GM12878 (cell line): ENCODE results near the gene DOK7. TPM values are rescaled to one million over a fixed set of nuclear protein-coding genes. Genes with fewer than 3 reads are reported as not detected.
"Not testable (repeated sequence)": the region's sequence is repeated elsewhere in the genome, so short reads cannot be mapped to it uniquely, and the experiment has no call there.

ENCODE experiments used
- ATAC-seq: fragments of 200-7000 bp; cut with Tn5 transposase; 3 replicates; pipeline ENCODE4 v1.9.1; 2020; ENCODE audit warnings: mild to moderate bottlenecking, moderate library complexity
- BruUV-seq: library from RNA; stranded (reverse); fragments of 400-500 nt; replicated peaks from 2 replicates; lab custom pipeline; 2021; lab: Mats Ljungman, UMichigan
- CTCF ChIA-PET: fragments of 300-600 bp; sonication (Branson Sonifier 250); formaldehyde crosslinking; extraction: SDS; loops from one replicate; lab custom pipeline; 2021; ENCODE audit warnings: inconsistent platforms; lab: Yijun Ruan, JAX
- POLR2A ChIA-PET: fragments of 350-600 bp; formaldehyde crosslinking; extraction: SDS; loops from one replicate; lab custom pipeline; 2021; ENCODE audit warnings: inconsistent platforms; lab: Charles Lee
- RAD21 ChIA-PET: fragments of 300-600 bp; sonication (Branson Sonifier 250); formaldehyde crosslinking; loops from one replicate; lab custom pipeline; 2023; ENCODE audit warnings: antibody characterized with exemption; ENCODE audit not compliant: unreplicated experiment; lab: Charles Lee
- SMC1A ChIA-PET: fragments of 300-600 bp; sonication (Branson Sonifier 250); formaldehyde crosslinking; loops from one replicate; lab custom pipeline; 2023; ENCODE audit not compliant: unreplicated experiment, uncharacterized antibody; lab: Charles Lee
- DNase-seq: peaks from one replicate; pipeline ENCODE4 v3.0.0-alpha.2; 2011; ENCODE audit warnings: low read depth, low spot score
- FAIRE-seq: peaks from 3 replicates; lab custom pipeline; 2011; peaks lifted over from hg19 to GRCh38; lab: Jason Lieb, UNC
- H2AFZ ChIP-seq: 2 replicates; pipeline ENCODE4 v1.6.0; 2011; ENCODE audit warnings: low read depth, low read length, control low read depth; ENCODE audit not compliant: control insufficient read depth
- H3K27ac ChIP-seq: 2 replicates; pipeline ENCODE4 v1.5.1; 2011; ENCODE audit warnings: control low read depth; ENCODE audit not compliant: control insufficient read depth, insufficient read depth
- H3K27me3 ChIP-seq, 2 experiments: replicated peaks in 1 of 2; 2 replicates each; pipeline versions ENCODE4 v1.6.0 to v1.6.1; 2011; ENCODE audit warnings: low read length in 1 of 2; ENCODE audit not compliant: control insufficient read depth in 2 of 2, insufficient read depth in 2 of 2
- H3K36me3 ChIP-seq, 2 experiments: 2 replicates each; pipeline ENCODE4 v1.5.1; 2011; ENCODE audit warnings: low read length in 1 of 2; ENCODE audit not compliant: control insufficient read depth in 2 of 2, insufficient read depth in 2 of 2
- H3K4me1 ChIP-seq: 2 replicates; pipeline ENCODE4 v1.6.1; 2011; ENCODE audit warnings: mild to moderate bottlenecking, low read length, moderate library complexity, mixed read lengths; ENCODE audit not compliant: control insufficient read depth, insufficient read depth
- H3K4me2 ChIP-seq: 2 replicates; pipeline ENCODE4 v1.6.0; 2011; ENCODE audit warnings: control low read depth; ENCODE audit not compliant: control insufficient read depth, insufficient read depth
- H3K4me3 ChIP-seq: fragments of 200-600 bp; sonication (generic); 2 replicates; pipeline ENCODE4 v1.5.1; 2016
- H3K79me2 ChIP-seq: 2 replicates; pipeline ENCODE4 v1.6.0; 2011; ENCODE audit warnings: low read length; ENCODE audit not compliant: control insufficient read depth, insufficient read depth
- H3K9ac ChIP-seq: 2 replicates; pipeline ENCODE4 v1.8.0; 2011; ENCODE audit warnings: low read length, control low read depth, mixed read lengths; ENCODE audit not compliant: control insufficient read depth, insufficient read depth
- H3K9me3 ChIP-seq: replicated peaks from 3 replicates; pipeline ENCODE4 v1.5.1; 2011; ENCODE audit warnings: mild to moderate bottlenecking, low read length; ENCODE audit not compliant: control insufficient read depth, insufficient read depth
- H4K20me1 ChIP-seq: 2 replicates; pipeline ENCODE4 v1.6.0; 2011; ENCODE audit not compliant: control insufficient read depth, insufficient read depth
- BHLHE40 ChIP-seq, 2 experiments: fragments of 450-650 bp in 1 of 2; IDR thresholded peaks; 2 replicates each; pipeline ENCODE4 v1.6.1; 2011 to 2017; ENCODE audit warnings: low read depth in 2 of 2, borderline replicate concordance in 1 of 2, improper control_type of control experiment in 1 of 2, low read length in 1 of 2, mild to moderate bottlenecking in 1 of 2
- CHD1 ChIP-seq: IDR thresholded peaks from 2 replicates; pipeline ENCODE4 v1.6.1; 2012; ENCODE audit warnings: low read depth, low read length, improper control_type of control experiment
- DPF2 ChIP-seq: fragments of 450-650 bp; IDR thresholded peaks from 2 replicates; pipeline ENCODE4 v1.6.1; 2017; ENCODE audit warnings: mild to moderate bottlenecking
- FOXK2 ChIP-seq: fragments of 450-650 bp; IDR thresholded peaks from 2 replicates; pipeline ENCODE4 v1.6.1; 2017; ENCODE audit warnings: mild to moderate bottlenecking, moderate library complexity
- KLF5 ChIP-seq: fragments of 450-650 bp; IDR thresholded peaks from 2 replicates; pipeline ENCODE4 v1.6.1; 2014; ENCODE audit warnings: mild to moderate bottlenecking; ENCODE audit not compliant: partially characterized antibody
- NFYA ChIP-seq: IDR thresholded peaks from 2 replicates; pipeline ENCODE4 v1.6.1; 2011; ENCODE audit warnings: low read depth, mild to moderate bottlenecking, low read length, improper control_type of control experiment, borderline replicate concordance
- NFYB ChIP-seq: IDR thresholded peaks from 2 replicates; pipeline ENCODE4 v1.6.1; 2011; ENCODE audit warnings: low read depth, mild to moderate bottlenecking, low read length, improper control_type of control experiment, moderate library complexity; ENCODE audit not compliant: insufficient read depth
- NR2C1 ChIP-seq: fragments of 450-650 bp; IDR thresholded peaks from 2 replicates; pipeline ENCODE4 v1.6.1; 2017; ENCODE audit warnings: antibody characterized with exemption, mild to moderate bottlenecking, moderate library complexity
- POLR2A ChIP-seq: IDR thresholded peaks from 2 replicates; pipeline ENCODE4 v1.6.1; 2011; ENCODE audit warnings: low read depth, mild to moderate bottlenecking, low read length
- RAD21 ChIP-seq: IDR thresholded peaks from 2 replicates; pipeline ENCODE4 v1.6.1; 2011; ENCODE audit warnings: mild to moderate bottlenecking, low read depth, low read length, moderate library complexity; ENCODE audit not compliant: insufficient read depth
- RB1 ChIP-seq: fragments of 450-650 bp; formaldehyde crosslinking; IDR thresholded peaks from 2 replicates; pipeline ENCODE4 v1.6.1; 2017; ENCODE audit warnings: mild to moderate bottlenecking, borderline replicate concordance
- RELA ChIP-seq: fragments of 450-650 bp; IDR thresholded peaks from 2 replicates; pipeline ENCODE4 v1.8.0; 2014; ENCODE audit warnings: borderline replicate concordance; ENCODE audit not compliant: partially characterized antibody
- SIX5 ChIP-seq: IDR thresholded peaks from 2 replicates; pipeline ENCODE4 v1.6.1; 2011; ENCODE audit warnings: mild to moderate bottlenecking, low read depth, low read length, moderate library complexity; ENCODE audit not compliant: severe bottlenecking
- SRF ChIP-seq, 2 experiments: IDR thresholded peaks; 2 replicates each; pipeline ENCODE4 v1.6.1; 2011; ENCODE audit warnings: low read depth in 2 of 2, low read length in 2 of 2, mild to moderate bottlenecking in 1 of 2, moderate library complexity in 1 of 2
- TARDBP ChIP-seq: IDR thresholded peaks from 2 replicates; pipeline ENCODE4 v1.6.1; 2016; ENCODE audit warnings: borderline replicate concordance
- TCF12 ChIP-seq: IDR thresholded peaks from 2 replicates; pipeline ENCODE4 v1.6.1; 2011; ENCODE audit warnings: low read depth, mild to moderate bottlenecking, low read length
- ZBED1 ChIP-seq: IDR thresholded peaks from 2 replicates; pipeline ENCODE4 v1.6.1; 2016; ENCODE audit warnings: borderline replicate concordance
- ZBTB33 ChIP-seq: fragments of 450-650 bp; IDR thresholded peaks from 2 replicates; pipeline ENCODE4 v1.6.1; 2017; ENCODE audit warnings: mild to moderate bottlenecking
- ZNF384 ChIP-seq: IDR thresholded peaks from 2 replicates; pipeline ENCODE4 v1.6.1; 2012; ENCODE audit warnings: low read depth, mild to moderate bottlenecking, low read length, improper control_type of control experiment, borderline replicate concordance
- WGBS: methylation state at CpG from one replicate; pipeline ENCODE4 v1.1.6; 2016; ENCODE audit warnings: low lambda C conversion rate; ENCODE audit not compliant: insufficient replicate concordance, insufficient coverage; ENCODE audit errors: missing lambda C conversion rate; 5-methylcytosine and 5-hydroxymethylcytosine counted together
- in situ Hi-C: fragments of 300-500 bp; cut with MboI; formaldehyde crosslinking; loops from 9 replicates; pipeline ENCODE4 v1.14.3; 2018; ENCODE audit warnings: mixed read lengths
- intact Hi-C: fragments of 100-400 bp; cut with micrococcal nuclease; formaldehyde crosslinking; loops from one replicate; pipeline ENCODE4 v1.14.2; 2022; ENCODE audit not compliant: unreplicated experiment
- polyA plus RNA-seq, 11 experiments: library from polyadenylated mRNA; depleted of rRNA in 4 of 11; unstranded in 6 of 11; stranded (reverse) in 5 of 11; fragments of >200 nt; fragmentation: Nextera tagmentation in 4 of 11; fragmentation: Illumina TruSeq in 1 of 11; extraction: Ambion mirVana in 4 of 11; extraction: Trizol in 1 of 11; gene quantifications; 1 replicate in 1 of 11; 2 replicates in 10 of 11; pipeline versions ENCODE4 v1.2.1 to v1.2.3, GENCODE V29; 2011 to 2016; ENCODE audit warnings: inconsistent platforms in 2 of 11, missing spikeins in 2 of 11, low read depth in 1 of 11
- total RNA-seq, 4 experiments: library from RNA; depleted of rRNA in 3 of 4; stranded (reverse); fragments of >200 nt in 3 of 4; fragmentation: Illumina TruSeq in 1 of 4; extraction: Trizol in 1 of 4; gene quantifications; 2 replicates each; pipeline versions ENCODE4 v1.2.1 to v1.2.3, GENCODE V29; 2013 to 2021
- TF ChIP-seq, protein P1 (sequence below): fragments of 450-650 bp; IDR thresholded peaks from 2 replicates; pipeline ENCODE4 v1.6.1; 2017; ENCODE audit warnings: antibody characterized with exemption, mild to moderate bottlenecking, moderate library complexity

Gene DOK7
- total and polyA plus RNA-seq, 10 of the 15 experiments (the other 5 are each of a cell fraction or from before 2014, with no cell fraction given): 0.04 to 0.46 (median 0.18) TPM; not detected in 4

- BruUV-seq: no TSS peak
- SMC1A ChIA-PET: no interaction called here
- no peak for FAIRE-seq
Observed at GRCh38 chr4:3458371-3458770, 4.7 kb upstream of the DOK7 start.

DNA sequence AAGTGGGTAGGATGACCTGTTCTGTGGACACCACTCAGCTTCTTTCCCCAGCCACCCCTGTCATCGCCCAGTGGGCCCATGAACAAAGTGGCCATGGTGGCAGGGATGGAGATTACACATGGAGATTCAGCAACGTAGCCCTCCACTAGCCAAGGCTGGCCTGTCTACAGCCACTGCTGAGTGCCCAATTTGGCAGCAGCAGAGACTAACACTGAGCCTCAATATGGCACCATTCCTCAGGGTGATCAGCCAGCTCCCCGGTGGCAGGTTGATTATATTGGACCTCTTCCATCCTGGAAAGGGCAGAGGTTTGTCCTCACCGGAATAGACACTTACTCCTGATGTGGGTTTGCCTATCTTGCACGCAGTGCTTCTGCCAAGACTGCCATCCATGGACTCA lies 4.0 kb upstream of the DOK7 start:
- H3K79me2 ChIP-seq, H3K4me2 ChIP-seq, FAIRE-seq, H3K9me3 ChIP-seq, intact Hi-C loops, H3K4me3 ChIP-seq, H3K27me3 ChIP-seq, H4K20me1 ChIP-seq, SMC1A ChIA-PET, H3K36me3 ChIP-seq, H2AFZ ChIP-seq, BruUV-seq, POLR2A ChIA-PET, H3K27ac ChIP-seq, DNase-seq, ATAC-seq, H3K4me1 ChIP-seq, CTCF ChIA-PET, H3K9ac ChIP-seq, in situ Hi-C loops, RAD21 ChIA-PET: not testable (repeated sequence)
- WGBS: 23% methylated on average over 5 of the region's 5 CpGs

More at GRCh38 chr4:3458371-3458770, 4.7 kb upstream of the DOK7 start:
- no peak for TF ChIP-seq DPF2
- no peak for TF ChIP-seq RB1
- no peak for TF ChIP-seq SRF (IDR thresholded peaks at IDR 0.05; ENCODE audit: low read depth in 2 of 2, low read length in 2 of 2)
- no peak for TF ChIP-seq NFYA
- no peak for TF ChIP-seq ZBTB33
- TF ChIP-seq RELA: no peak
- no peak for TF ChIP-seq NFYB
- TF ChIP-seq FOXK2: no peak
- TF ChIP-seq RAD21: no peak
- no peak for TF ChIP-seq POLR2A
- no peak for TF ChIP-seq NR2C1
- TF ChIP-seq BHLHE40 (IDR thresholded peaks at IDR 0.05; ENCODE audit: borderline replicate concordance in 1 of 2, low read depth in 2 of 2, low read length in 1 of 2): no peak
- TF ChIP-seq, protein P1, sequence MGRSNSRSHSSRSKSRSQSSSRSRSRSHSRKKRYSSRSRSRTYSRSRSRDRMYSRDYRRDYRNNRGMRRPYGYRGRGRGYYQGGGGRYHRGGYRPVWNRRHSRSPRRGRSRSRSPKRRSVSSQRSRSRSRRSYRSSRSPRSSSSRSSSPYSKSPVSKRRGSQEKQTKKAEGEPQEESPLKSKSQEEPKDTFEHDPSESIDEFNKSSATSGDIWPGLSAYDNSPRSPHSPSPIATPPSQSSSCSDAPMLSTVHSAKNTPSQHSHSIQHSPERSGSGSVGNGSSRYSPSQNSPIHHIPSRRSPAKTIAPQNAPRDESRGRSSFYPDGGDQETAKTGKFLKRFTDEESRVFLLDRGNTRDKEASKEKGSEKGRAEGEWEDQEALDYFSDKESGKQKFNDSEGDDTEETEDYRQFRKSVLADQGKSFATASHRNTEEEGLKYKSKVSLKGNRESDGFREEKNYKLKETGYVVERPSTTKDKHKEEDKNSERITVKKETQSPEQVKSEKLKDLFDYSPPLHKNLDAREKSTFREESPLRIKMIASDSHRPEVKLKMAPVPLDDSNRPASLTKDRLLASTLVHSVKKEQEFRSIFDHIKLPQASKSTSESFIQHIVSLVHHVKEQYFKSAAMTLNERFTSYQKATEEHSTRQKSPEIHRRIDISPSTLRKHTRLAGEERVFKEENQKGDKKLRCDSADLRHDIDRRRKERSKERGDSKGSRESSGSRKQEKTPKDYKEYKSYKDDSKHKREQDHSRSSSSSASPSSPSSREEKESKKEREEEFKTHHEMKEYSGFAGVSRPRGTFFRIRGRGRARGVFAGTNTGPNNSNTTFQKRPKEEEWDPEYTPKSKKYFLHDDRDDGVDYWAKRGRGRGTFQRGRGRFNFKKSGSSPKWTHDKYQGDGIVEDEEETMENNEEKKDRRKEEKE: no peak
- no peak for TF ChIP-seq TARDBP
- TF ChIP-seq TCF12: no peak
- TF ChIP-seq KLF5: no peak
- TF ChIP-seq ZBED1: no peak
- no peak for TF ChIP-seq CHD1
- TF ChIP-seq ZNF384: no peak
- TF ChIP-seq SIX5: no peak
- ChIA-PET CTCF (no interaction called here), RAD21 (no interaction called here), POLR2A (no interaction called here)
- Histone ChIP-seq H3K27ac (no peak overlapping the region), H3K4me2 (no peak overlapping the region), H3K9me3 (no peaks in the 10 kb centered on the region; the same call in 2 of the 3 replicates), H2AFZ (no peak overlapping the region), H3K4me1 (no peaks in the 10 kb centered on the region), H3K36me3 (no peaks in the 10 kb centered on the region), H3K9ac (no peak overlapping the region), H3K4me3 (no peak overlapping the region), H3K79me2 (no peaks in the 10 kb centered on the region), H3K27me3 (peaks cover 0 to 3% of the 10 kb centered on the region in 2 experiments; a peak in 2 of 4 replicates), H4K20me1 (no peaks in the 10 kb centered on the region)
- in situ Hi-C loops: no loop called here
- intact Hi-C loops: no loop called here
- 16% methylated on average over 6 of the region's 6 CpGs for WGBS
- ATAC-seq (no peak), DNase-seq (no peak)
